Globus pallidus (tissue), 1 donor: ENCODE results near the gene HPCAL4.

ENCODE experiments used
- DNase-seq: peaks from one replicate; pipeline ENCODE4 v3.0.0-alpha.2; 2015; ENCODE audit warnings: low spot score

HPCAL4 gene

GRCh38 chr1:39701049-39701439 is 9.8 kb upstream of the HPCAL4 start:
- DNase-seq: no peak

GRCh38 chr1:39700348-39700747 is 9.1 kb upstream of the HPCAL4 start:
- no peak for DNase-seq

GRCh38 chr1:39699419-39699818 is 8.2 kb upstream of the HPCAL4 start:
- DNase-seq: no peak

GRCh38 chr1:39698568-39698967 is 7.3 kb upstream of the HPCAL4 start:
- DNase-seq: no peak

GRCh38 chr1:39696448-39696847 is 5.2 kb upstream of the HPCAL4 start:
- DNase-seq: no peak

- no peak for DNase-seq
These were observed 3.8 kb upstream of the HPCAL4 start for GRCh38 chr1:39695016-39695415.

GRCh38 chr1:39694026-39694425 is 2.8 kb upstream of the HPCAL4 start:
- no peak for DNase-seq

- no peak for DNase-seq
These were observed 1.2 kb upstream of the HPCAL4 start for GRCh38 chr1:39692152-39693074.

- no peak for DNase-seq
These were observed 345 bp downstream of the HPCAL4 start for GRCh38 chr1:39690794-39691382.

GRCh38 chr1:39690225-39690624 is 1.0 kb downstream of the HPCAL4 start:
- DNase-seq: no peak

- DNase-seq: no peak
These were observed 1.6 kb downstream of the HPCAL4 start for GRCh38 chr1:39689635-39690034.

GRCh38 chr1:39689214-39689613 is 2.0 kb downstream of the HPCAL4 start:
- no peak for DNase-seq

- DNase-seq: no peak
These were observed 2.5 kb downstream of the HPCAL4 start for GRCh38 chr1:39688706-39689105.

GRCh38 chr1:39687243-39687642 is 4.0 kb downstream of the HPCAL4 start:
- DNase-seq: no peak

GRCh38 chr1:39685071-39685470 is 6.2 kb downstream of the HPCAL4 start:
- DNase-seq: no peak

GRCh38 chr1:39684313-39684664 is 6.9 kb downstream of the HPCAL4 start:
- DNase-seq: no peak

- DNase-seq: no peak
These were observed 7.5 kb downstream of the HPCAL4 start for GRCh38 chr1:39683591-39684312.

GRCh38 chr1:39681999-39682398 is 9.2 kb downstream of the HPCAL4 start:
- DNase-seq: no peak

GRCh38 chr1:39681294-39681693 is 9.9 kb downstream of the HPCAL4 start:
- DNase-seq: no peak

GRCh38 chr1:39680751-39681150 is 10.5 kb downstream of the HPCAL4 start:
- DNase-seq: no peak

GRCh38 chr1:39679821-39680220 is 11.4 kb downstream of the HPCAL4 start:
- DNase-seq: no peak

- DNase-seq: no peak
These were observed 12.3 kb downstream of the HPCAL4 start for GRCh38 chr1:39678889-39679288.

- DNase-seq: no peak
These were observed 13.6 kb downstream of the HPCAL4 start for GRCh38 chr1:39677645-39678044.
